GM23248 (cell line): ENCODE results near the gene EML6. TPM values are rescaled to one million over a fixed set of nuclear protein-coding genes. Genes with fewer than 3 reads are reported as not detected.

Source experiments
- DNase-seq: peaks from one replicate; pipeline ENCODE4 v3.0.0-alpha.2; 2015
- H2AFZ ChIP-seq: fragments of 200-600 bp; sonication (generic); 2 replicates; pipeline ENCODE4 v1.6.1; 2016; ENCODE audit warnings: antibody characterized with exemption
- H3F3A ChIP-seq: fragments of 200-600 bp; sonication (generic); 2 replicates; pipeline ENCODE4 v1.6.1; 2016; ENCODE audit warnings: mild to moderate bottlenecking, antibody characterized with exemption, mixed run types; ENCODE audit not compliant: insufficient read depth
- H3K27ac ChIP-seq: fragments of 200-600 bp; sonication (generic); 2 replicates; pipeline ENCODE4 v1.5.1; 2016; ENCODE audit warnings: mild to moderate bottlenecking
- H3K27me3 ChIP-seq: fragments of 200-600 bp; sonication (generic); replicated peaks from 2 replicates; pipeline ENCODE4 v1.6.1; 2016; ENCODE audit warnings: mild to moderate bottlenecking; ENCODE audit not compliant: insufficient read depth
- H3K36me3 ChIP-seq: fragments of 200-600 bp; sonication (generic); 2 replicates; pipeline ENCODE4 v1.6.1; 2016; ENCODE audit warnings: low read depth, mild to moderate bottlenecking
- H3K4me1 ChIP-seq: fragments of 200-600 bp; sonication (generic); 2 replicates; pipeline ENCODE4 v1.6.1; 2016; ENCODE audit warnings: mild to moderate bottlenecking; ENCODE audit not compliant: insufficient read depth
- H3K4me2 ChIP-seq: fragments of 200-600 bp; sonication (generic); one replicate; pipeline ENCODE4 v1.6.1; 2016; ENCODE audit warnings: mild to moderate bottlenecking; ENCODE audit not compliant: unreplicated experiment
- H3K4me3 ChIP-seq: fragments of 200-600 bp; sonication (generic); 2 replicates; pipeline ENCODE4 v1.5.1; 2016; ENCODE audit warnings: mild to moderate bottlenecking
- H3K79me2 ChIP-seq: fragments of 200-600 bp; sonication (generic); 2 replicates; pipeline ENCODE4 v1.6.1; 2016; ENCODE audit warnings: mild to moderate bottlenecking; ENCODE audit not compliant: insufficient read depth
- H3K9ac ChIP-seq: fragments of 200-600 bp; sonication (generic); 2 replicates; pipeline ENCODE4 v1.6.1; 2016; ENCODE audit warnings: mild to moderate bottlenecking
- H3K9me2 ChIP-seq: fragments of 200-600 bp; sonication (generic); 2 replicates; pipeline ENCODE4 v1.6.1; 2016; ENCODE audit warnings: mixed run types, mild to moderate bottlenecking, moderate library complexity; ENCODE audit not compliant: insufficient read depth
- H3K9me3 ChIP-seq: fragments of 200-600 bp; sonication (generic); one replicate; pipeline ENCODE4 v1.6.1; 2017; ENCODE audit warnings: low read depth
- H4K20me1 ChIP-seq: fragments of 200-600 bp; sonication (generic); 2 replicates; pipeline ENCODE4 v1.6.0; 2016; ENCODE audit not compliant: insufficient read depth
- EZH2 ChIP-seq: fragments of 200-600 bp; sonication (generic); IDR thresholded peaks from 2 replicates; pipeline ENCODE4 v1.6.1; 2018; ENCODE audit warnings: antibody characterized with exemption, mild to moderate bottlenecking; ENCODE audit not compliant: insufficient read depth, poor library complexity, severe bottlenecking
- EZH2phosphoT487 ChIP-seq: fragments of 200-600 bp; sonication (generic); IDR thresholded peaks from 2 replicates; pipeline ENCODE4 v1.6.1; 2018; ENCODE audit warnings: antibody characterized with exemption, moderate library complexity, mild to moderate bottlenecking, low read depth; ENCODE audit not compliant: insufficient read depth
- WGBS, 2 experiments: methylation state at CpG; one replicate each; pipeline ENCODE4 v1.1.6; 2015 to 2017; ENCODE audit warnings: low lambda C conversion rate in 2 of 2, low coverage in 1 of 2; ENCODE audit errors: missing lambda C conversion rate in 2 of 2; 5-methylcytosine and 5-hydroxymethylcytosine counted together
- in situ Hi-C: fragments of 300-500 bp; cut with MboI; formaldehyde crosslinking; loops from 2 replicates; pipeline ENCODE4 v1.15.0; 2020
- polyA plus RNA-seq: library from polyadenylated mRNA; unstranded; fragments of >200 nt; fragmentation: Nextera tagmentation; extraction: Ambion mirVana; gene quantifications from 2 replicates; pipeline ENCODE4 v1.2.1, GENCODE V29; 2016
- total RNA-seq: library from RNA; depleted of rRNA; stranded (reverse); fragments of >200 nt; shearing (Covaris generic); gene quantifications from 2 replicates; pipeline ENCODE4 v1.2.3, GENCODE V29; 2014

EML6 gene
- total and polyA plus RNA-seq, 2 experiments from 2014 or later = 0.54 to 0.76 TPM

- Histone ChIP-seq H4K20me1 (no peaks in the 10 kb centered on the region), H3K9ac (no peak overlapping the region), H3K9me2 (no peaks in the 10 kb centered on the region), H3K27me3 (no peaks in the 10 kb centered on the region), H3K9me3 (peaks cover 5% of the 10 kb centered on the region), H3K4me2 (no peak overlapping the region), H3K4me1 (no peaks in the 10 kb centered on the region), H3K4me3 (no peak overlapping the region), H3F3A (no peaks in the 10 kb centered on the region), H3K36me3 (no peaks in the 10 kb centered on the region), H3K79me2 (no peaks in the 10 kb centered on the region), H2AFZ (no peak overlapping the region), H3K27ac (no peak overlapping the region)
- no peak for DNase-seq
- WGBS, 2 experiments = 93% methylated on average over 4 of the region's 4 CpGs
- no peak for TF ChIP-seq EZH2
- no peak for TF ChIP-seq EZH2phosphoT487
- in situ Hi-C loops = no loop called here
Measured at GRCh38 chr2:54935389-54935788, 211.9 kb downstream of the EML6 start.

GRCh38 chr2:54936766-54937165 lies 213.3 kb downstream of the EML6 start:
- H3K4me3 ChIP-seq = no peak overlapping the region
- H3K27me3 ChIP-seq = no peaks in the 10 kb centered on the region
- in situ Hi-C loops = no loop called here
- TF ChIP-seq EZH2phosphoT487 (no peak), EZH2 (no peak)
- H3K9me3 ChIP-seq = peaks cover 5% of the 10 kb centered on the region
- 81 to 82% methylated on average over 8 of the region's 8 CpGs for WGBS, 2 experiments
- no peaks in the 10 kb centered on the region for H4K20me1 ChIP-seq
- H2AFZ ChIP-seq = no peak overlapping the region
- DNase-seq = no peak
- no peaks in the 10 kb centered on the region for H3K9me2 ChIP-seq
- no peaks in the 10 kb centered on the region for H3K36me3 ChIP-seq
- no peak overlapping the region for H3K9ac ChIP-seq
- H3K4me1 ChIP-seq = no peaks in the 10 kb centered on the region
- no peak overlapping the region for H3K4me2 ChIP-seq
- no peaks in the 10 kb centered on the region for H3K79me2 ChIP-seq
- H3K27ac ChIP-seq = no peak overlapping the region
- no peaks in the 10 kb centered on the region for H3F3A ChIP-seq

- H3K36me3 ChIP-seq = no peaks in the 10 kb centered on the region
- no peaks in the 10 kb centered on the region for H3K4me1 ChIP-seq
- in situ Hi-C loops = no loop called here
- no peaks in the 10 kb centered on the region for H3K9me2 ChIP-seq
- H3F3A ChIP-seq = no peaks in the 10 kb centered on the region
- no peak overlapping the region for H3K4me3 ChIP-seq
- H3K27ac ChIP-seq = no peak overlapping the region
- H3K9ac ChIP-seq = no peak overlapping the region
- WGBS, 2 experiments = 75 to 79% methylated on average over 7 of the region's 7 CpGs
- H3K4me2 ChIP-seq = no peak overlapping the region
- H3K27me3 ChIP-seq = no peaks in the 10 kb centered on the region
- no peaks in the 10 kb centered on the region for H4K20me1 ChIP-seq
- H2AFZ ChIP-seq = no peak overlapping the region
- peaks cover 5% of the 10 kb centered on the region for H3K9me3 ChIP-seq
- no peaks in the 10 kb centered on the region for H3K79me2 ChIP-seq
- DNase-seq = no peak
- TF ChIP-seq EZH2 (no peak), EZH2phosphoT487 (no peak)
Measured at GRCh38 chr2:54939446-54940118, 216.1 kb downstream of the EML6 start.

- Histone ChIP-seq H3K27me3 (no peaks in the 10 kb centered on the region), H3K27ac (no peak overlapping the region), H3K4me3 (no peak overlapping the region), H3K79me2 (no peaks in the 10 kb centered on the region), H3K9me2 (no peaks in the 10 kb centered on the region), H3K36me3 (no peaks in the 10 kb centered on the region), H3K4me1 (peaks cover 6% of the 10 kb centered on the region), H3K4me2 (no peak overlapping the region), H3F3A (peaks cover 5% of the 10 kb centered on the region; the same call in 1 of the 2 replicates), H3K9ac (no peak overlapping the region), H3K9me3 (peaks cover 5% of the 10 kb centered on the region), H4K20me1 (no peaks in the 10 kb centered on the region), H2AFZ (no peak overlapping the region)
- TF ChIP-seq EZH2phosphoT487 = no peak
- TF ChIP-seq EZH2 = no peak
- DNase-seq = no peak
- in situ Hi-C loops = no loop called here
- 46% methylated on average over 3 of the region's 3 CpGs for WGBS, 2 experiments
Measured at GRCh38 chr2:54940723-54941122, 217.3 kb downstream of the EML6 start.
